Measurements from ENCODE around the gene CPT1B. TPM values are rescaled to one million over a fixed set of nuclear protein-coding genes. Genes with fewer than 3 reads are reported as not detected.

The CPT1B gene
- total and polyA plus RNA-seq, 2 of the 4 experiments (the other 2 are of a cell fraction): 0.36 to 1.8 TPM

- H3K79me1 ChIP-seq (ENCODE audit: low read depth in 1 of 2, low read length in 2 of 2): peaks cover 14 to 19% of the 10 kb centered on the region in 2 experiments
- dilution Hi-C loops (cut with HindIII; ENCODE audit: low sequenced_read_pairs, unreplicated experiment): no loop called here
- 89% methylated on average over 3 of the region's 5 CpGs; no CpG with 5 or more reads in 1 of the 2 experiments for WGBS, 2 experiments (ENCODE audit: extremely low coverage in 2 of 2, insufficient read length in 1 of 2)
These were observed 8.2 kb upstream of the CPT1B start for GRCh38 chr22:50586416-50586815.

More at GRCh38 chr22:50586416-50586815, 8.2 kb upstream of the CPT1B start:
- H3K14ac ChIP-seq (replicated peaks; ENCODE audit: low read depth, low read length): no peak overlapping the region
- no peak overlapping the region for H2BK15ac ChIP-seq (ENCODE audit: low read depth, low read length)
- no peak overlapping the region for H3K4ac ChIP-seq (ENCODE audit: low read depth, low read length)
- H4K20me1 ChIP-seq (ENCODE audit: insufficient read depth, low read length): no peaks in the 10 kb centered on the region; the same call in 1 of the 2 replicates
- H3K27me3 ChIP-seq (ENCODE audit: control insufficient read depth, insufficient read depth, low read length): peaks cover 2% of the 10 kb centered on the region; the same call in 1 of the 2 replicates
- H4K8ac ChIP-seq (ENCODE audit: low read depth in 2 of 2, low read length in 2 of 2): no peak overlapping the region
- no peak overlapping the region for H2AFZ ChIP-seq (replicated peaks; ENCODE audit: low read length, poor library complexity)
- DNase-seq: no peak
- no TSS peak for BruUV-seq (replicated peaks)
- intact Hi-C loops (cut with micrococcal nuclease) (no loop called here), in situ Hi-C loops (cut with MboI; ENCODE audit: low sequenced_read_pairs) (no loop called here)
- no peak overlapping the region for H3K27ac ChIP-seq (ENCODE audit: insufficient read depth, low read length)
- H3K4me2 ChIP-seq (ENCODE audit: low read depth, low read length): no peak overlapping the region
- peaks cover 6% of the 10 kb centered on the region; the same call in 1 of the 2 replicates for H3K9me1 ChIP-seq (ENCODE audit: insufficient read depth, low read length)
- H4K91ac ChIP-seq (ENCODE audit: insufficient read depth, low read depth, low read length): no peak overlapping the region
- no peak overlapping the region for H2AK9ac ChIP-seq (replicated peaks; ENCODE audit: low read depth, low read length, poor library complexity)
- no peak overlapping the region for H3K56ac ChIP-seq (ENCODE audit: extremely low read depth, insufficient read depth, low read length)
- ATAC-seq (ENCODE audit: low read depth): no peak
- 0 out of 2 replicates have a peak, but pooled peaks cover 2% of the 10 kb centered on the region for H3K9me3 ChIP-seq (ENCODE audit: control insufficient read depth, insufficient read depth, low read length)
- H2AK5ac ChIP-seq (ENCODE audit: low read depth, low read length): no peak overlapping the region
- H3K4me3 ChIP-seq (ENCODE audit: insufficient read depth, low read depth, low read length): no peak overlapping the region
- H3K36me3 ChIP-seq (ENCODE audit: control insufficient read depth, insufficient read depth, low read length): no peaks in the 10 kb centered on the region; the same call in 1 of the 2 replicates
- H3K9ac ChIP-seq (ENCODE audit: low read depth, low read length): no peak overlapping the region
- H3K4me1 ChIP-seq (ENCODE audit: control insufficient read depth, insufficient read depth, low read length): peaks cover 4% of the 10 kb centered on the region; the same call in 1 of the 2 replicates
- CTCF ChIA-PET: interaction anchor here (0.6 kb wide), 1 partner anchor 203 kb away, joined by 5 read pairs; no protein-coding TSS in a partner anchor
- TF ChIP-seq MAFK (IDR thresholded peaks at IDR 0.05; ENCODE audit: low read depth, low read length) (no peak), RCOR1 (IDR thresholded peaks at IDR 0.05; ENCODE audit: insufficient replicate concordance, low read length) (no peak), CHD1 (IDR thresholded peaks at IDR 0.05; ENCODE audit: low read depth, low read length) (no peak), SMC3 (IDR thresholded peaks at IDR 0.05; ENCODE audit: low read depth, low read length) (no peak), CEBPB (IDR thresholded peaks at IDR 0.05; ENCODE audit: low read depth, low read length) (no peak), ELK1 (IDR thresholded peaks at IDR 0.05; ENCODE audit: borderline replicate concordance, low read depth, low read length) (no peak)
- H2BK20ac ChIP-seq (ENCODE audit: low read depth, low read length): no peak overlapping the region
- H3K18ac ChIP-seq (ENCODE audit: low read depth, low read length): no peak overlapping the region
- POLR2A ChIA-PET (ENCODE audit: unreplicated experiment): no interaction called here
- H2BK120ac ChIP-seq (ENCODE audit: low read depth, low read length): no peak overlapping the region
- H3K23ac ChIP-seq (ENCODE audit: low read depth, low read length): no peak overlapping the region
- H2BK5ac ChIP-seq (ENCODE audit: low read depth, low read length, poor library complexity, severe bottlenecking): no peak overlapping the region
- H4K5ac ChIP-seq (ENCODE audit: low read depth, low read length): no peak overlapping the region

Data from IMR-90 (cell line).